ENCODE measurements around the gene PPM1H. TPM values are rescaled to one million over a fixed set of nuclear protein-coding genes. Genes with fewer than 3 reads are reported as not detected.

The PPM1H gene
- total RNA-seq, 1 donor = 0.86 TPM

GRCh38 chr12:62695696-62696095 lies 239.3 kb downstream of the PPM1H start:
- DNase-seq (ENCODE audit: low read depth) = no peak
- TF ChIP-seq CTCF (IDR thresholded peaks at IDR 0.05; ENCODE audit: insufficient read depth, low read depth, low read length) = no peak
- H3K4me3 ChIP-seq (ENCODE audit: low read depth, low read length) = no peak overlapping the region

GRCh38 chr12:62694632-62695031 lies 240.3 kb downstream of the PPM1H start:
- no peak for DNase-seq (ENCODE audit: low read depth)
- H3K4me3 ChIP-seq (ENCODE audit: low read depth, low read length) = no peak overlapping the region
- no peak for TF ChIP-seq CTCF (IDR thresholded peaks at IDR 0.05; ENCODE audit: insufficient read depth, low read depth, low read length)

- H3K4me3 ChIP-seq (ENCODE audit: low read depth, low read length) = no peak overlapping the region
- no peak for TF ChIP-seq CTCF (IDR thresholded peaks at IDR 0.05; ENCODE audit: insufficient read depth, low read depth, low read length)
- no peak for DNase-seq (ENCODE audit: low read depth)
Measured at GRCh38 chr12:62694116-62694515, 240.8 kb downstream of the PPM1H start.

GRCh38 chr12:62693376-62694050 lies 241.4 kb downstream of the PPM1H start:
- no peak overlapping the region for H3K4me3 ChIP-seq (ENCODE audit: low read depth, low read length)
- DNase-seq (ENCODE audit: low read depth) = no peak
- TF ChIP-seq CTCF (IDR thresholded peaks at IDR 0.05; ENCODE audit: insufficient read depth, low read depth, low read length) = no peak

- TF ChIP-seq CTCF (IDR thresholded peaks at IDR 0.05; ENCODE audit: insufficient read depth, low read depth, low read length) = no peak
- H3K4me3 ChIP-seq (ENCODE audit: low read depth, low read length) = no peak overlapping the region
- DNase-seq (ENCODE audit: low read depth) = peak; percentile 30
Measured at GRCh38 chr12:62692884-62693283, 242.1 kb downstream of the PPM1H start.

- DNase-seq (ENCODE audit: low read depth) = no peak
- no peak overlapping the region for H3K4me3 ChIP-seq (ENCODE audit: low read depth, low read length)
- no peak for TF ChIP-seq CTCF (IDR thresholded peaks at IDR 0.05; ENCODE audit: insufficient read depth, low read depth, low read length)
Measured at GRCh38 chr12:62691309-62691708, 243.6 kb downstream of the PPM1H start.
